ENCODE results near the gene CSNK1D.
A peak's percentile ranks its signal among the peaks of the same experiment; 100 is the strongest.
"Not testable (repeated sequence)": the region's sequence is repeated elsewhere in the genome, so short reads cannot be mapped to it uniquely, and the experiment has no call there.

The CSNK1D gene

GRCh38 chr17:82213251-82214011 is 60.1 kb downstream of the CSNK1D start:
- peak; percentile 18 to 72 (median 60) for DNase-seq

- peak; percentile 80 to 81 (median 80) for DNase-seq
Observed at GRCh38 chr17:82212331-82213250, 60.9 kb downstream of the CSNK1D start, which contains the start of gene CCDC57. Gene CCDC57, minus strand, starts transcription at chr17:82212842. Its CDS starts 10,898 bp downstream, at chr17:82201944.

- not testable (repeated sequence) for DNase-seq
Observed at GRCh38 chr17:82210655-82211054, 62.8 kb downstream of the CSNK1D start.

GRCh38 chr17:82205720-82206508 is 67.6 kb downstream of the CSNK1D start:
- DNase-seq = peak; percentile 80 to 89 (median 82)

GRCh38 chr17:82204831-82205719 is 68.4 kb downstream of the CSNK1D start:
- peak; percentile 9 to 75 (median 61) for DNase-seq

- no peak for DNase-seq
Observed at GRCh38 chr17:82203920-82204319, 69.6 kb downstream of the CSNK1D start.

- no peak for DNase-seq
Observed at GRCh38 chr17:82202981-82203380, 70.5 kb downstream of the CSNK1D start.

- DNase-seq = peak in 1 of 3 experiments; percentile 28
Observed at GRCh38 chr17:82201498-82201910, 72.0 kb downstream of the CSNK1D start.

- DNase-seq = no peak
Observed at GRCh38 chr17:82200743-82201497, 72.6 kb downstream of the CSNK1D start.

GRCh38 chr17:82200135-82200534 is 73.4 kb downstream of the CSNK1D start:
- DNase-seq = no peak

- DNase-seq = no peak
Observed at GRCh38 chr17:82199496-82199895, 74.0 kb downstream of the CSNK1D start.

- DNase-seq = no peak
Observed at GRCh38 chr17:82198092-82198491, 75.4 kb downstream of the CSNK1D start.

GRCh38 chr17:82195675-82196672 is 77.5 kb downstream of the CSNK1D start:
- no peak for DNase-seq

- DNase-seq = no peak
Observed at GRCh38 chr17:82194765-82195164, 78.7 kb downstream of the CSNK1D start.

GRCh38 chr17:82193520-82194220 is 79.8 kb downstream of the CSNK1D start:
- no peak for DNase-seq

GRCh38 chr17:82193050-82193449 is 80.5 kb downstream of the CSNK1D start:
- not testable (repeated sequence) for DNase-seq
